Activated CD8-positive, alpha-beta T cell treated with anti-CD3 and anti-CD28 coated beads, Interleukin-2, amount 10 ng/mL, durations not matched to agents 7 days and 5 days (primary cell): Measurements from ENCODE around the gene GOLGA6D. TPM values are rescaled to one million over a fixed set of nuclear protein-coding genes. Genes with fewer than 3 reads are reported as not detected.
A peak's percentile ranks its signal among the peaks of the same experiment; 100 is the strongest.
"Not testable (repeated sequence)": the region's sequence is repeated elsewhere in the genome, so short reads cannot be mapped to it uniquely, and the experiment has no call there.

Experiments
- ATAC-seq: fragments of 150-1000 bp; cut with Tn5 transposase; one replicate; pipeline ENCODE4 v1.10.0; 2021; ENCODE audit warnings: moderate library complexity
- CTCF ChIA-PET: fragments of 350-600 bp; sonication (Branson Sonifier 250); formaldehyde crosslinking; loops from one replicate; lab custom pipeline; 2021; ENCODE audit warnings: antibody characterized with exemption; lab: Charles Lee
- POLR2A ChIA-PET: fragments of 350-600 bp; sonication (Branson Sonifier 250); formaldehyde crosslinking; loops from one replicate; lab custom pipeline; 2021; ENCODE audit warnings: antibody characterized with exemption; lab: Charles Lee
- DNase-seq: peaks from one replicate; pipeline ENCODE4 v3.0.0-alpha.2; 2020
- H3K27ac Mint-ChIP-seq: one replicate; pipeline ENCODE4 v1.8.0; 2021; ENCODE audit warnings: mild to moderate bottlenecking, mixed read lengths
- H3K27me3 Mint-ChIP-seq: one replicate; pipeline ENCODE4 v1.8.0; 2021; ENCODE audit warnings: low read depth, mixed read lengths
- H3K36me3 Mint-ChIP-seq: one replicate; pipeline ENCODE4 v1.8.0; 2021; ENCODE audit warnings: low read depth, mixed read lengths
- H3K4me1 Mint-ChIP-seq: one replicate; pipeline ENCODE4 v1.8.0; 2021; ENCODE audit warnings: low read depth, mixed read lengths
- H3K4me3 Mint-ChIP-seq: one replicate; pipeline ENCODE4 v1.8.0; 2021; ENCODE audit warnings: mild to moderate bottlenecking, mixed read lengths
- H3K9me3 Mint-ChIP-seq: one replicate; pipeline ENCODE4 v1.8.0; 2022; ENCODE audit warnings: mixed read lengths; ENCODE audit not compliant: insufficient read depth
- total RNA-seq, 2 experiments: library from RNA; stranded (reverse); gene quantifications; one replicate each; pipeline ENCODE4 v1.2.3, GENCODE V29; 2021

GOLGA6D gene
- total RNA-seq, 2 experiments from 2014 or later, result not detected

DNA sequence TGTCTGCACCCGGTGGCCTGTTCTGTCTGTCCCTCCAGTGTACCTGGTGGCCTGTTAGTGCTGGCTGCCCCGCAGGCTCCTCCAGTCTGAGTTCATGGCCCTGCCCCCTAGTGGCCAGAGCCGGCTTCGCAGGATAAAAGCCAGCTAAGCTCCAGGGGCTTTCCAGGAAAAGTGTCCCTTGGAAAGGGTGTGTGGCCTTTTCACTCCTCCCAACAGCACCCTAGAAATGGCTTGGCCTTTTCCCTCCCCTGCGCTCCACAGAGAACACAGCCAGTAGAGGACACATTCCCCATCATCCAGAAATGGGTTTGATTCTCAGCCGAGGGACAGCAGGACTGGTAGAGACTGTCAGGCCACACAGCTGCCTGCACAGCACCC is 16.7 kb downstream of the GOLGA6D start:
- H3K36me3 Mint-ChIP-seq, POLR2A ChIA-PET, H3K4me1 Mint-ChIP-seq, H3K4me3 Mint-ChIP-seq, H3K27ac Mint-ChIP-seq, CTCF ChIA-PET, H3K9me3 Mint-ChIP-seq: not testable (repeated sequence)
- ATAC-seq (peak; percentile 97), DNase-seq (peak; percentile 72)
- peaks cover 16% of the 10 kb centered on the region for H3K27me3 Mint-ChIP-seq

DNA sequence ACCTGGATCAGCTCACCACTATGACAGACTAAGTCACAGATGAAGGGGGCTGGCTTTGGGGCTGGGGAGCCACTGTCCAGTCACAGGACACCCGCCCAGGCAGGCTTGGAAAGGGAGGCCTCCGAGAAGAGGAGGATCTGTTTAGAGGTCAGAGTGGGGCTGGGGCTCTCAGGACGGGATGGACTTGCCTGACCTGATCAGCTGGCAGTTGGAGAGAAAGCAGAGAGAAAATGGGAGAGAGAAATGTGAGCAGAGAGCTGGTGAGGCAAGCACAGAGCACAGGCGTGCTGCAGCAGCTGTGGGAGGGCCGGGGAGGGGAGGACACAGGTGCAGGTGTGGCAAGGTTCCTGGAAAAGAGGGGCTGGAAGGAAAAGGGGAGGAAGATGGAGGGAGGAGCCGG is 17.4 kb downstream of the GOLGA6D start:
- DNase-seq, ATAC-seq, POLR2A ChIA-PET, H3K9me3 Mint-ChIP-seq, H3K4me3 Mint-ChIP-seq, H3K36me3 Mint-ChIP-seq: not testable (repeated sequence)
- H3K27me3 Mint-ChIP-seq, result peaks cover 21% of the 10 kb centered on the region
- peak overlapping the region; percentile 64 for H3K27ac Mint-ChIP-seq
- H3K4me1 Mint-ChIP-seq, result peaks cover 11% of the 10 kb centered on the region
- CTCF ChIA-PET, result interaction anchor here (1.1 kb wide), 1 partner anchor 35 kb away, joined by 3 read pairs; no protein-coding TSS in a partner anchor

DNA sequence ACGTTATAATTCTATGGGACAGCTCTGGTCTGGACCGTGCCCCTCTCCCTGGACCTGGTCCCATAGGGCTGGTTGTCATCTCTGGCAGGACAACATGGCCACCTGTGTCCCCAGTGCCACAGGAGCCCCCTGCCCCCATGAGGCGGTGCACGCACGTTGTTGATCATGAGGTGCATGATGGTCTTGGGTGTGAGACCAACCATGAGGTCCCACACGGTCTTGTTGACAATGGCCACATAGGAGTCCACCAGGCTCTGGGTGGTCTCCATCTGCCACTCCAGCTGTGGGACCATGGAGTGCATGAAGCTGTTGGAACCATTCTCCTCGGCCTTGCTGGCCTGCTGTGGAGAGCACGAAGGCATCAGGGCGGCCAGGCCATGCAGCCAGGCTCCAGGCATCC is 19.7 kb downstream of the GOLGA6D start:
- H3K27ac Mint-ChIP-seq, result no peak overlapping the region

DNA sequence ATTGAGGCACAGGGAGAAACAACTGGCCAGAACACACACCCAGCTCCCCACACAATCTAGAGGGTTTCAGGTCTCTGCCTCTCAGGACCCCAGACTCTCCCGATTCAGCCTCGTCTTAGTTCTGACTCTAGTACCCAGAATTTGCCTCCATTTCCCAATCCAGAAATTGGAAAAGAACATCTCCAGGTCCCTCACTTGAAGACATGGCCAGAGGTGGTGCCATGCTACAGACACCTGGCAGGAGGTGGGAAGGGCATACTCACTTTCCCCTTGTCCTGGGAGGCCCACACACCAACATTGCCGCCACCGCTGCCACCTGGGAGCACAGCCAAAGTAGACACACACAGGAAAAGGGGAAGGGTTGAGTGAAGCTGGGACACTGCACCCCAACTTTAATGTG is 20.1 kb downstream of the GOLGA6D start:
- CTCF ChIA-PET, H3K36me3 Mint-ChIP-seq, DNase-seq, H3K27ac Mint-ChIP-seq, H3K9me3 Mint-ChIP-seq, ATAC-seq, H3K4me3 Mint-ChIP-seq, POLR2A ChIA-PET: not testable (repeated sequence)
- Mint-ChIP-seq H3K4me1 (peaks cover 11% of the 10 kb centered on the region), H3K27me3 (peaks cover 30% of the 10 kb centered on the region)

More for the DNA sequence above, 19.7 kb downstream of the GOLGA6D start:
- POLR2A ChIA-PET, result no interaction called here
- H3K4me3 Mint-ChIP-seq, result no peak overlapping the region
- CTCF ChIA-PET, result no interaction called here
- no peaks in the 10 kb centered on the region for H3K36me3 Mint-ChIP-seq
- ATAC-seq (no peak), DNase-seq (no peak)
- H3K27me3 Mint-ChIP-seq, result peaks cover 28% of the 10 kb centered on the region
- peaks cover 11% of the 10 kb centered on the region for H3K4me1 Mint-ChIP-seq
- no peaks in the 10 kb centered on the region for H3K9me3 Mint-ChIP-seq

DNA sequence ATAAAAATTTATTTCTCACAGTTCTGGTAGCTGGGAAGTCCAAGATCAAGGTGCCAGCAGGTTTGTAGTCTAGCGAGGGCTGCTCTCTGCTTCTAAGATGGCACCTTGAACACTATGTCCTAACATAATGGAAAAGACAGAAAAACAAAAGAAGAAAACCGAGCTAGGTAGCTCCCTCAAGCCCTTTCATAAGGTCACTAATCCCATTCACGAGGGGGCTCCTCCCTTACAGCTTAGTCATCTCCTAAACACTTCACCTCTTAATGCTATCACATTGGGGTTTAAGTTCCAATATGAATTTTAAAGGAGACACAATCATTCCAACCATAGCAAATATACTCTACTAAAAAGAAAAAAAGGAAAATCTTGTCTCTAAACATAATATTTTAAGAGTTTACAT is 23.6 kb downstream of the GOLGA6D start:
- CTCF ChIA-PET, result interaction anchor here (1.5 kb wide), 1 partner anchor 30 kb away, joined by 3 read pairs; the partner anchor contains the start of gene COMMD4
- H3K4me1 Mint-ChIP-seq, result peaks cover 14% of the 10 kb centered on the region
- DNase-seq (no peak), ATAC-seq (no peak)
- H3K9me3 Mint-ChIP-seq, result no peaks in the 10 kb centered on the region
- no peaks in the 10 kb centered on the region for H3K36me3 Mint-ChIP-seq
- H3K27me3 Mint-ChIP-seq, result peaks cover 46% of the 10 kb centered on the region
- H3K27ac Mint-ChIP-seq, result no peak overlapping the region
- POLR2A ChIA-PET, result no interaction called here
- H3K4me3 Mint-ChIP-seq, result no peak overlapping the region

DNA sequence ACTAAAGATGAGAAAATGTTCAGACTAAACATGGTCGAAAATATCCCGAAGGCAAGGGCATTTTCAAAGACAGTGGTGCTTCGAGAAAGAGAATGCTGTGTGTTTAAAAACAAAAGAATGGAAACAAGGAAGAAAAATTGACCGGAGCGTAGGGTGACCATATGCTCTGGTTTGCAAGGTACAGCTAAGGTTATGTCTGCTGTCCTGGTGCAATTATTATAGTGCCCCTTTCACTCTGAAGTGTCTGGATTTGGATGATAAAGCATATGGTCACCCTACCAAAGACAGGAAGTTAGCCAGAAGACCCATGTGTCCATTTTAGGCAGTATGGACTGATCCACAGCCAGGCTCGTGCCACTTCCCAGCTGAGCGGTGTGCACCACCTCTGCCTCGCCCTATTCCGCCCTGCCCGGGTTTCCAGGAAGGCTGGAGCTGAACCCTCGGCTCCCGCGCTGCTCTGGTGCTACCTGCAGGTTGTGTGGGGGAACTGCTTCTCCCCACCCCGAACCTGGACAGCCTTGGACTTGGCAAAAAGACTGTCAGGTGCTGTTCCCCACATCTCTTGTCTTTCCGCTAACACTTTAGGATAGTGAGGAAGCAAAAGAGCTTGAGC is 25.2 kb downstream of the GOLGA6D start:
- Mint-ChIP-seq H3K4me1 (peaks cover 24% of the 10 kb centered on the region), H3K9me3 (no peaks in the 10 kb centered on the region), H3K4me3 (no peak overlapping the region), H3K27me3 (peaks cover 46% of the 10 kb centered on the region), H3K27ac (no peak overlapping the region), H3K36me3 (no peaks in the 10 kb centered on the region)
- ATAC-seq, result peak; percentile 63
- DNase-seq, result peak; percentile 45
- POLR2A ChIA-PET, result no interaction called here
- CTCF ChIA-PET, result interaction anchor here (0.7 kb wide), 1 partner anchor 58 kb away, joined by 3 read pairs; no protein-coding TSS in a partner anchor

DNA sequence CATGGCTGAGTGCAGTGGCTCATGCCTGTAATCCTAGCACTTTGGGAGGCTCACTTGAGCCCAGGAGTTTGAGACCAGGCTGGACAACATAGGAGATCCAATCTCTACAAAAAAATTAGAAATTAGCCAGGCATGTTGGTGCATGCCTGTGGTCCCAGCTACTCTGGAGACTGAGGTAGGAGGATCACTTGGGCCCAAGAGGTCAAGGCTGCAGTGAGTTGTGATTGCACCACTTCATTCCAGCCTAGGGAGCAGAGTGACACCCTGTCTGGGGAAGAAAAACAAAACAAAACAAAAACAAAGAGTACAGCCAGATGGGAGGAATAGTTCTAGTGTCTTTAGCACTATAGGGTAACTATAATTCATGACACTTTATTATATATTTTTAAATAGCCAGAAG is 27.1 kb downstream of the GOLGA6D start:
- DNase-seq (no peak), ATAC-seq (no peak)
- H3K36me3 Mint-ChIP-seq, result no peaks in the 10 kb centered on the region
- peaks cover 33% of the 10 kb centered on the region for H3K27me3 Mint-ChIP-seq
- no peak overlapping the region for H3K4me3 Mint-ChIP-seq
- peaks cover 13% of the 10 kb centered on the region for H3K4me1 Mint-ChIP-seq
- ChIA-PET CTCF (no interaction called here), POLR2A (no interaction called here)
- H3K27ac Mint-ChIP-seq, result no peak overlapping the region
- H3K9me3 Mint-ChIP-seq, result no peaks in the 10 kb centered on the region

DNA sequence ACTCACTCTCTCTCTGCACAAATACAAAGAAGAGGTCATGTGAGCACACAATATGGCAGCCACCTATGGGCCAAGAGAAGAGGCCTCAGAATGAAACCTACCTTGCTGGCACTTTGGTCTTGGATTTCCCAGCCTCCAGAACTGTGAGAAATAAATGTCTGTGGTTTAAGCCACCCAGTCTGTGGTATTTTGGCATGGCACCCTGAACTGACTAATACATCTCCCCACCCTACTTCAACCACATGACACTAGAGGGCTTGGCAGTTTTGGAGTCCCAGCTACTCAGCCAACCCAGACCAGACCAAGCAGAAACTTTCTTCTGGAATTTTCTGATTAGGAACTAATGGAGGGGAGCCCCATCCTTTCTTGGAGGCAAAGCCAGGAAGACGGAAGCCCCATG is 29.9 kb downstream of the GOLGA6D start:
- H3K4me3 Mint-ChIP-seq, H3K9me3 Mint-ChIP-seq, H3K36me3 Mint-ChIP-seq, H3K27ac Mint-ChIP-seq, CTCF ChIA-PET, POLR2A ChIA-PET, ATAC-seq, DNase-seq: not testable (repeated sequence)
- Mint-ChIP-seq H3K4me1 (peaks cover 13% of the 10 kb centered on the region), H3K27me3 (peaks cover 22% of the 10 kb centered on the region)

DNA sequence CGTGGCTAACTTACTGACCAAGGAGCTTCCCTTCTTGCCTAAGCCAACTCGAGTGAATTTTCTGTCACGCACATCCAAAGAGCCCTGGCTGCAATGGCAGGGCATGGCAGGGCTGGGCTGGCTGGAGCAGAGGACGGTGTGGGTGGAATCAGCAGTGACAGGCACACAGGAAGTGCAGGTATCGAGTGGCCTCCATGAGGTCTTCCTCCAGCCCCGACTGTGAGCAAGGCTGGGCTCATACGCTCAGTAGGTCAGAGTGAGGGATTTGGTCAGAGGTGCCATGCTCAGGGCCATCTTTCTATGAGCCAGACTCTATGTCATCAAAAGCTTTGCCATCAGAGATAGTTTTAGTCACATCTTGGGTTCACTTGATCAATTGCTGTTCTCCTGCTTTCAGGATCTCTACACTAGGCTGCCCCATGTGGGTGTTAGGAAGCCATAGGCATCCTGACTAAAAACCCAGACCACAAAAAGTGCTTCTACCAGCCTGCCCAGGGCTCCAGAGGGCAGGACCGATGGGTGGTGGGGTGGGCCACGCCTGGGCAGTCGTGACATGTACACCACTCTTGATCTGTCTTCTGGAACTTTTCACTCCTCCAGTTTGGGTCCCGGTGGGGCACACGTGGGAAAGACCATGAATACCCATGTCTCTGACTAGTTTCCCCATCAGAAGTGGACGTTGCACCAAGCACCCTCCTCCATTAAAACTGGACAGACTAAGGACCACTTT is 30.6 kb downstream of the GOLGA6D start:
- Mint-ChIP-seq H3K36me3 (no peaks in the 10 kb centered on the region), H3K4me1 (peaks cover 11% of the 10 kb centered on the region), H3K9me3 (no peaks in the 10 kb centered on the region), H3K4me3 (no peak overlapping the region), H3K27ac (no peak overlapping the region), H3K27me3 (peaks cover 18% of the 10 kb centered on the region)
- ATAC-seq (no peak), DNase-seq (no peak)
- ChIA-PET POLR2A (no interaction called here), CTCF (no interaction called here)

DNA sequence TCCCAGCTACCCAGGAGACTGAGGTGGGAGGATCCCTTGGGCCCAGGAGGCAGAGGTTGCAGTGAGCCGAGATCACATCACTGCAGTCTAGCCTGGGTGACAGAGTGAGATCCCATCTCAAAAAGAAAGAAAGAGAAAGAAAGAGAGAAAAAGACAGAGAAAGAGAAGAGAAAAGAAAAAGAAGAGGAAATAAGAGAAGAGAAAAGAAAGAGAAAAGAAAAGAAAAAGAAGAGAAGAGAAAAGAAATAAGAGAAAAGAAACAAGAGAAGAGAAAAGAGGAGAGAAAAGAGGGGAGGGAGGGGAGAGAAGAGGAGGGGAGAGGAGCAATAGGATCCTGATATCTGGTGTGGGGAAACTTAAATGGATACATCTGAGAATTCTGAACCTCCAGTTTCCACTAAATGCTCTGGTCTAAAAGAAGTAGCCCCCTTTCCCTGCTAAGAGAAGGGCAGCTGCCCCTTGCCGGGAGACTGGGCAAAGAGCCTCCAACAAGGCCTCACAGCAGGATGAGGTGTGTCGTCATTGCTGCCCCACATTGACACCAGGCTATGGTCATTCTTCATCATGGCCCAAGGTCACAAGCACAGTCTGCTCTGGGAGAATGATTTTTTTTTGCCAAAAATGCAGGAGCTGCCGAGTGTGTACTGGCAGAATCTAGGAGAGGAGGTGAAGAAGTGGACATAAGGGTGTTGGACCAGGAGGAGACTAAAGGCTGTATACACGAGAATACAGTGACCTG is 32.1 kb downstream of the GOLGA6D start:
- ChIA-PET POLR2A (no interaction called here), CTCF (no interaction called here)
- no peaks in the 10 kb centered on the region for H3K36me3 Mint-ChIP-seq
- H3K4me3 Mint-ChIP-seq, result no peak overlapping the region
- H3K27ac Mint-ChIP-seq, result no peak overlapping the region
- no peaks in the 10 kb centered on the region for H3K9me3 Mint-ChIP-seq
- H3K4me1 Mint-ChIP-seq, result peaks cover 10% of the 10 kb centered on the region
- peaks cover 9% of the 10 kb centered on the region for H3K27me3 Mint-ChIP-seq
- DNase-seq, result no peak
- ATAC-seq, result no peak

DNA sequence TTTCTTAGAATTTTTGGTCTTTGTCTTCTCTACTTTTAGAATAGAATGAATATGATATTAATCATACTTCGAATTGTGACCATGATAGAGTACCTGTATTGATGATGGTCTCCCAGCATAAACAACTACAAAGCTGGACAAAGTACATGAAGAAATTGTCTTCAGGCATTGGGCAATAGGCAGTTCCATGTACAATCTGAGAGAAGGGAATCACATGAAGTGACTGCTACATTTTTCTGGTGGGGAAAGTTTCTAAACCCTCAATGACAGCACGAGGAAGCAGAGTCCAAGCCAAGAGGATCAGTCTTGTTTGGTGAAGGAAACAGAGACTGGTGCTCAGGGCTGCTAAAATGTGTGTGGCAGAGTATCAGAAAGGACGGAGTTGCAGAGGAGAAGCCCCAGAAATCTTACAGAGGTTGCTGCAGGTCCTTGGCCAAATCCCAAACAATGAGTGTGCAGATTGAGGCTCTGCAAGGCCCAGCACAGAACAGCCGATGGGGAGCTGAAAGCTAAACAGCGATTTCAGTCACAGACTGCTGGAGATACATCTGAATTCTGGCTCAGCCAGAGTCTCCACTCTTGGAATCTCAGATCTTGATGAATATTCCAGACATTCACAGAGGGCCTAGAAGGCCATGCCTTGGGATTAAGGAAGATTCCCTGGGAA is 36.7 kb downstream of the GOLGA6D start:
- H3K27me3 Mint-ChIP-seq, H3K4me3 Mint-ChIP-seq, H3K36me3 Mint-ChIP-seq, POLR2A ChIA-PET, H3K27ac Mint-ChIP-seq, ATAC-seq, H3K4me1 Mint-ChIP-seq, DNase-seq, H3K9me3 Mint-ChIP-seq, CTCF ChIA-PET: not testable (repeated sequence)
